WTC11 (cell line): ENCODE data around the gene COG4.

ENCODE experiments used
- CTCF ChIP-seq: fragments of 200-600 bp; IDR thresholded peaks from 2 replicates; pipeline ENCODE4 v1.8.0; 2022; ENCODE audit warnings: antibody characterized with exemption
- ESRRA ChIP-seq: sonication (generic); formaldehyde crosslinking; IDR thresholded peaks from 2 replicates; pipeline ENCODE4 v1.8.1; 2022; ENCODE audit warnings: mild to moderate bottlenecking, missing genetic modification reagents, borderline replicate concordance
- ZBTB21 ChIP-seq: sonication (generic); formaldehyde crosslinking; IDR thresholded peaks from 2 replicates; pipeline ENCODE4 v1.8.1; 2023; ENCODE audit warnings: mild to moderate bottlenecking, missing genetic modification reagents, borderline replicate concordance

- TF ChIP-seq CTCF (no peak), ESRRA (CRISPR knock-in tag) (no peak), ZBTB21 (no peak)
Observed at GRCh38 chr16:70481929-70482536, 41.3 kb downstream of the COG4 start.
